HCT116 (cell line): ENCODE data around the gene TMEM51.

ENCODE experiments used
- CEBPB ChIP-seq: IDR thresholded peaks from 2 replicates; pipeline ENCODE4 v1.6.1; 2012; ENCODE audit warnings: low read depth
- CTCF ChIP-seq, 3 experiments: fragments of 200-600 bp in 1 of 3; sonication (generic) in 1 of 3; IDR thresholded peaks in 2 of 3; conservative IDR thresholded peaks in 1 of 3; 2 replicates each; pipeline ENCODE4 v1.5.1; 2012 to 2017; ENCODE audit warnings: low read depth in 2 of 3, low read length in 2 of 3, antibody characterized with exemption in 1 of 3, borderline replicate concordance in 1 of 3, control low read depth in 1 of 3, mild to moderate bottlenecking in 1 of 3, mixed read lengths in 1 of 3, mixed run types in 1 of 3, moderate library complexity in 1 of 3; ENCODE audit not compliant: insufficient read depth in 1 of 3
- EGR1 ChIP-seq: IDR thresholded peaks from 2 replicates; pipeline ENCODE4 v1.6.1; 2012; ENCODE audit warnings: low read depth
- EZH2 ChIP-seq: fragments of 200-600 bp; sonication (generic); IDR thresholded peaks from 2 replicates; pipeline ENCODE4 v1.6.1; 2017; ENCODE audit warnings: antibody characterized with exemption, mixed run types
- FOSL1 ChIP-seq: IDR thresholded peaks from 2 replicates; pipeline ENCODE4 v1.6.1; 2012; ENCODE audit warnings: low read depth
- POLR2A ChIP-seq: IDR thresholded peaks from 2 replicates; pipeline ENCODE4 v1.7.0; 2011; ENCODE audit warnings: borderline replicate concordance; ENCODE audit not compliant: insufficient read depth, insufficient read length; ENCODE audit errors: extremely low read depth
- POLR2AphosphoS5 ChIP-seq: IDR thresholded peaks from 2 replicates; pipeline ENCODE4 v1.6.1; 2011; ENCODE audit warnings: mild to moderate bottlenecking, low read depth, low read length, moderate library complexity
- RAD21 ChIP-seq: IDR thresholded peaks from 2 replicates; pipeline ENCODE4 v1.6.1; 2012; ENCODE audit warnings: low read depth, mild to moderate bottlenecking
- REST ChIP-seq: IDR thresholded peaks from 2 replicates; pipeline ENCODE4 v1.6.1; 2012; ENCODE audit warnings: low read depth
- YY1 ChIP-seq: IDR thresholded peaks from 2 replicates; pipeline ENCODE4 v1.6.1; 2011; ENCODE audit warnings: low read length, low read depth, moderate library complexity, mild to moderate bottlenecking; ENCODE audit not compliant: insufficient replicate concordance; ENCODE audit errors: extremely low read depth
- ZNF274 ChIP-seq: fragments of 200-500 bp; sonication (Bioruptor generic); IDR thresholded peaks from 2 replicates; pipeline ENCODE4 v1.6.1; 2014; ENCODE audit warnings: mild to moderate bottlenecking, low read depth, low read length, inconsistent platforms
- TF ChIP-seq, protein P1 (sequence below): IDR thresholded peaks from 2 replicates; pipeline ENCODE4 v1.6.1; 2012

DNA sequence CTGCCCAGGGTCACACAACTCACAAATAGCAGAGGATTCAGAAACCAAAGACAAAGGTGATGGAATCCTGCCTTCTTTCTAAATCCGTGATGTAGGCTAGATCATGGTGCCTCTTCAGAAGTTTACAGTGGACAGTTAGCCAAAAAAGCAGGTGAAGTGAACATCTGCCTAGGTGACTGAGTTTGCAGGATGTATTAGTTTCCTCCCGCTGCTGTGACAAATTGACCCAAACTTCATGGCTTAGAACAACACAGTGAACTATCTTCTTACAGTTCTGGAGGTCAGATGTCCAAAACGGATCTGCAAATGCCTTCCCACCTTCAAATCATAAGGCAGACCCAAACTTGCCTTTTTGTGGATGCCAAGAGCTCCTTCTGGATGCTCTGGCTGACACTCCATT lies 3.2 kb upstream of the TMEM51 start:
- TF ChIP-seq CTCF (IDR thresholded peaks at IDR 0.05 in 2 of 3, conservative IDR thresholded peaks at IDR 0.05 in 1 of 3; ENCODE audit: borderline replicate concordance in 1 of 3, insufficient read depth in 1 of 3, low read depth in 2 of 3, low read length in 2 of 3) (no peak), POLR2AphosphoS5 (no peak), RAD21 (no peak), ZNF274 (no peak), POLR2A (no peak), EZH2 (no peak), FOSL1 (no peak), REST (no peak), YY1 (no peak), CEBPB (no peak), EGR1 (no peak)
- TF ChIP-seq, protein P1, sequence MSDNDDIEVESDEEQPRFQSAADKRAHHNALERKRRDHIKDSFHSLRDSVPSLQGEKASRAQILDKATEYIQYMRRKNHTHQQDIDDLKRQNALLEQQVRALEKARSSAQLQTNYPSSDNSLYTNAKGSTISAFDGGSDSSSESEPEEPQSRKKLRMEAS: no peak
